Heart left ventricle (tissue), 16 donors: ENCODE results near the gene TRPM3. TPM values are rescaled to one million over a fixed set of nuclear protein-coding genes. Genes with fewer than 3 reads are reported as not detected.

Source experiments
- ATAC-seq, 4 donors: fragments of 200-7000 bp; cut with Tn5 transposase; one replicate each; pipeline ENCODE4 v1.9.1; 2020 to 2022; ENCODE audit warnings: moderate library complexity in 4 of 4, mild to moderate bottlenecking in 3 of 4, moderate number of reproducible peaks in 1 of 4
- DNase-seq, 5 donors: peaks; one replicate each; pipeline ENCODE4 v3.0.0-alpha.2; 2020
- H3K27ac ChIP-seq, 12 donors: fragments of 200-600 bp; sonication (generic) in 4 of 12; one replicate each; pipeline versions ENCODE4 v1.5.0 to v1.8.0; 2016 to 2022; ENCODE audit warnings: mild to moderate bottlenecking in 2 of 12
- H3K27me3 ChIP-seq, 9 donors: fragments of 200-600 bp; sonication (generic) in 2 of 9; one replicate each; pipeline versions ENCODE4 v1.5.1 to v1.8.0; 2016 to 2022; ENCODE audit warnings: mild to moderate bottlenecking in 3 of 9
- H3K36me3 ChIP-seq, 9 donors: fragments of 200-600 bp; sonication (generic) in 2 of 9; one replicate each; pipeline versions ENCODE4 v1.5.0 to v1.8.0; 2018 to 2022; ENCODE audit warnings: mild to moderate bottlenecking in 2 of 9
- H3K4me1 ChIP-seq, 12 donors: fragments of 200-600 bp; sonication (generic) in 4 of 12; one replicate each; pipeline versions ENCODE4 v1.5.0 to v1.8.0; 2016 to 2022; ENCODE audit warnings: mild to moderate bottlenecking in 3 of 12
- H3K4me3 ChIP-seq, 12 donors: fragments of 200-600 bp; sonication (generic) in 4 of 12; one replicate each; pipeline versions ENCODE4 v1.5.0 to v1.8.0; 2017 to 2022; ENCODE audit warnings: mild to moderate bottlenecking in 9 of 12, moderate library complexity in 4 of 12
- H3K9me3 ChIP-seq, 12 donors: fragments of 200-600 bp; sonication (generic) in 4 of 12; one replicate each; pipeline versions ENCODE4 v1.5.0 to v1.8.0; 2016 to 2022; ENCODE audit warnings: mild to moderate bottlenecking in 1 of 12
- POLR2A ChIP-seq, 2 donors: fragments of 450-650 bp; IDR thresholded peaks; one replicate each; pipeline ENCODE4 v1.6.1; 2017; ENCODE audit warnings: antibody characterized with exemption in 2 of 2, mild to moderate bottlenecking in 2 of 2, moderate library complexity in 2 of 2
- WGBS, 4 donors: extraction: QIAGEN DNeasy Blood & Tissue Kit in 2 of 4; methylation state at CpG; one replicate each; pipeline versions ENCODE4 v1.1.5 to v1.1.7; 2013 to 2018; 5-methylcytosine and 5-hydroxymethylcytosine counted together
- intact Hi-C, 10 donors: fragments of 100-400 bp; cut with DNase I; formaldehyde crosslinking; loops; one replicate each; pipeline versions ENCODE4 v1.11.1 to v1.14.2; 2022
- polyA plus RNA-seq, 2 donors: library from polyadenylated mRNA; stranded (reverse); fragments of 200-250 nt; gene quantifications; one replicate each; pipeline ENCODE4 v1.2.3, GENCODE V29; 2013
- total RNA-seq, 9 donors: library from RNA; depleted of rRNA in 2 of 9; stranded (reverse); fragments of >200 nt in 2 of 9; fragmentation: NEBNext Ultra II Directional in 3 of 9; extraction: Animal tissue kit (Norgen Biotek cat#: 25700) in 3 of 9; gene quantifications; one replicate each; pipeline versions ENCODE4 v1.1.0 to v1.2.4, GENCODE V29; 2016 to 2023
- TF ChIP-seq, protein P1 (sequence below), 12 donors: fragments of 200-600 bp; sonication (generic) in 4 of 12; IDR thresholded peaks; one replicate each; pipeline versions ENCODE4 v1.5.0 to v1.8.0; 2018 to 2022; ENCODE audit warnings: antibody characterized with exemption in 12 of 12, mild to moderate bottlenecking in 5 of 12
- donor health status: ischemic (EF 13 %, LVEDD 7.1; RV severe dilation, severe dysfunction).
- donor health status: healthy with polysubstance abuse.
- donor health status: DM: no; HTN: yes; CAD: no.
- donor health status: DM: no; HTN: no; CAD: no.
- donor health status: ischemic (EF 25% LVEDD 6.9; RV normal size, moderate dysfunction).
- donor health status: ischemic (EF 25% LVEDD 5.7; RV mildly dilated, moderate dysfunction).
- donor health status: healthy.
- donor health status: DM: yes; HTN: yes; CAD: no.
- donor health status: ischemic (EF 35%, LVEDD 5.7; RV mildly dilated, moderate dysfunction).
- donor health status: nonischemic (EF 11% LVEDD 7.7; RV severe dilation, severe dysfunction).
- donor health status: DM: yes; HTN: yes; CAD: no.
- donor health status: PGD.
- donor health status: ischemic (EF 29% LVEDD 5.4; RV normal size, mild dysfunction).
- donor health status: nonischemic (EF 23%, LVEDD 6.1; RV moderate dilation, normal function).

TRPM3 gene
- total and polyA plus RNA-seq, 11 donors = 0.02 to 0.91 (median 0.10) TPM; not detected in 1

DNA sequence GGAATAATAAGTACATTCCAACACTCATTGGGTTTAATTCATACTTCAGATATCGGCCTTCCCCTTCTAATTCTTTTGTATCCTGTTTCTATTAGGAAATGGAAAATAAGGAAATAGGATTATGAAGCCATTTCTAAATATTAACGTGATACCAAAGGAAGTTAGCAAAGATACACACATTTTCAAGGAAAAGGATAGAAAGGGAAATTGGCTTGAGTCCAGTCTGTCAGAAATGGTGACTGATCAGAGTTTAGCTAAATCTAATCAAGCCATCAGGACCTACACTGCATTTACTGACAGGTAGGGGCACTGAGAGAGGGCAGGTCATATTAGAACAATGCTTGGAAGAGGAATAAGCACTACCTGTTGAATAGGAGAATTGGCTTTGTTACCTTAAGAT is 3.1 kb downstream of the TRPM3 start:
- no peaks in the 10 kb centered on the region for H3K36me3 ChIP-seq
- peaks cover 0 to 4% (median 0%) of the 10 kb centered on the region in 12 donors for H3K4me1 ChIP-seq
- 48 to 64% (median 51%) methylated on average over 2 of the region's 2 CpGs for WGBS, 4 donors
- ATAC-seq (no peak), DNase-seq (no peak)
- H3K9me3 ChIP-seq = no peaks in the 10 kb centered on the region
- H3K4me3 ChIP-seq = no peak overlapping the region
- H3K27me3 ChIP-seq = peaks cover 0 to 37% (median 3%) of the 10 kb centered on the region in 9 donors
- no peak for TF ChIP-seq POLR2A (IDR thresholded peaks at IDR 0.05)
- TF ChIP-seq, protein P1, sequence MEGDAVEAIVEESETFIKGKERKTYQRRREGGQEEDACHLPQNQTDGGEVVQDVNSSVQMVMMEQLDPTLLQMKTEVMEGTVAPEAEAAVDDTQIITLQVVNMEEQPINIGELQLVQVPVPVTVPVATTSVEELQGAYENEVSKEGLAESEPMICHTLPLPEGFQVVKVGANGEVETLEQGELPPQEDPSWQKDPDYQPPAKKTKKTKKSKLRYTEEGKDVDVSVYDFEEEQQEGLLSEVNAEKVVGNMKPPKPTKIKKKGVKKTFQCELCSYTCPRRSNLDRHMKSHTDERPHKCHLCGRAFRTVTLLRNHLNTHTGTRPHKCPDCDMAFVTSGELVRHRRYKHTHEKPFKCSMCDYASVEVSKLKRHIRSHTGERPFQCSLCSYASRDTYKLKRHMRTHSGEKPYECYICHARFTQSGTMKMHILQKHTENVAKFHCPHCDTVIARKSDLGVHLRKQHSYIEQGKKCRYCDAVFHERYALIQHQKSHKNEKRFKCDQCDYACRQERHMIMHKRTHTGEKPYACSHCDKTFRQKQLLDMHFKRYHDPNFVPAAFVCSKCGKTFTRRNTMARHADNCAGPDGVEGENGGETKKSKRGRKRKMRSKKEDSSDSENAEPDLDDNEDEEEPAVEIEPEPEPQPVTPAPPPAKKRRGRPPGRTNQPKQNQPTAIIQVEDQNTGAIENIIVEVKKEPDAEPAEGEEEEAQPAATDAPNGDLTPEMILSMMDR (IDR thresholded peaks at IDR 0.05) = no peak
- no peak overlapping the region for H3K27ac ChIP-seq
- intact Hi-C loops = no loop called here

DNA sequence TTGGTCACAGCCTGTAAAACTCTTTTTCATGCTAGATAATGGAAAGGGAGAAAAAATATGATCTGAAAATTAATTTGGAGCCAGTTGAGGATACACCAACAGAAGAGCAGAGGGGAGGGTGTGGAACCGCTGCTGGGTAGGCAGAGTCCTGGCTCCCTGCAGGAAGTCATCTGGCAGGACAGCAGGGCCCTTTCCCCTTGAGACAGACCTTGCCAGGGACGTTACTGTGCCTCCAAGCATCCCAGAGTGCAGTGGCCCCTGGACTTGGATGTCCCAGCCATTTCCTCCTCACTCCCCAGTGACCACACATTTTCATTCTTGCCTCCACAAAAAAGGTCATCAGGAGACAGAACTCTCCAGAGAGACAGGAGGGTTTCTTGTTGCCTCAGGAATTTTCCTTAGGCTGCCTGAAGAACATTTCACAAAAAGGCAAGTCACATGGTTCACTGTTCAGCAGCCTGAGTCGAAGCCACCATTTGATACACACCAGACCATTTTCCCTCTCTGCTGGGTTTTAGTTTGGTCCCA is 5.9 kb downstream of the TRPM3 start:
- no peak overlapping the region for H3K4me3 ChIP-seq
- 33 to 55% (median 45%) methylated on average over 3 of the region's 3 CpGs for WGBS, 4 donors
- no peaks in the 10 kb centered on the region for H3K36me3 ChIP-seq
- TF ChIP-seq, protein P1 (IDR thresholded peaks at IDR 0.05) = no peak
- no peak for TF ChIP-seq POLR2A (IDR thresholded peaks at IDR 0.05)
- no peak overlapping the region for H3K27ac ChIP-seq
- intact Hi-C loops = no loop called here
- H3K9me3 ChIP-seq = no peaks in the 10 kb centered on the region
- H3K4me1 ChIP-seq = no peaks in the 10 kb centered on the region
- H3K27me3 ChIP-seq = peaks cover 0 to 11% (median 0%) of the 10 kb centered on the region in 9 donors
- ATAC-seq (no peak), DNase-seq (no peak)

DNA sequence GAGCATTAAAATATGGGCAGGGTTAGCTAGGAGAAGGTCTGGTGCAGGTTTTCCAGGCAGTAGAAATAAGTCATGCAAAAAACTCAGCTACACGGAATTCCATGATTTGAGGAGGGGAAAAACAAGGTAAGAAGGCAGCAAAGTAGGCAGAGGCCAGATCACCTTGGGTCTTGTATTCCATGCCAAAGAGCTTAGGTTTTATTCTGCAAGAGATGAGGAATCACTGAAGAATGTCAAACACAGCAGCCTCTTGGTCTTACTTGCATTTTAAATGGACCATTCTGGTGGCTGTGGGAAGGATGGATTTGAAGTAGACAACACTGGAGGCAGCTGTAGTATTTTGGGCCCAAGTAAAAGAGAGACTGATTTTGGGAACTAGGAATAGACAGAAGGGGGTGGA is 8.6 kb downstream of the TRPM3 start:
- no peaks in the 10 kb centered on the region for H3K36me3 ChIP-seq
- 70 to 90% (median 82%) methylated on average over 1 of the region's 1 CpG for WGBS, 4 donors
- H3K27ac ChIP-seq = no peak overlapping the region
- no peaks in the 10 kb centered on the region for H3K9me3 ChIP-seq
- no peak for ATAC-seq
- no peak for DNase-seq
- intact Hi-C loops = no loop called here
- no peaks in the 10 kb centered on the region for H3K4me1 ChIP-seq
- no peak overlapping the region for H3K4me3 ChIP-seq
- H3K27me3 ChIP-seq = no peaks in the 10 kb centered on the region
- TF ChIP-seq, protein P1 (IDR thresholded peaks at IDR 0.05) = no peak
- no peak for TF ChIP-seq POLR2A (IDR thresholded peaks at IDR 0.05)

DNA sequence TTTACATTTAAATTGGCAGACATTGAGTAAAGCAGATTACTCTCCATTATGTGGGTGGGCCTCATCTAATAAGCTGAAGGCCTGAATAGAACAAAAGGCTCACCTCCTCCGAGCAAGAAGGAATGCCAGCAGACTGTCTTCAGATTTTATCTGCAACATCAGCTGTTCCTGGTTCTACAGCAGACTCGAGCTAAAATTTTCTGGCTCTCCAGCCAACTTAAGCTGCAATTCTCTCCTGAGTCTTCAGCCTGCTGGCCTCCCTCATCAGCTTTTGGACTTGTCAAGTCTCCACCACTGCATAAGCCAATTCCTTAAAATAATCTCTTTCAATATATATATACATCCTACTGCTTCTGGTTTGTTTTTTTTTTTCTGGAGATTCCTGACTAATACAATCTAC is 12.5 kb downstream of the TRPM3 start:
- intact Hi-C loops = loop anchor here in 1 of 10 donors (10.0 kb wide), 1 partner anchor 64 kb away; no protein-coding TSS in a partner anchor

More for the DNA sequence above, 12.5 kb downstream of the TRPM3 start:
- TF ChIP-seq, protein P1 (IDR thresholded peaks at IDR 0.05) = no peak
- TF ChIP-seq POLR2A (IDR thresholded peaks at IDR 0.05) = no peak
- Histone ChIP-seq H3K9me3 (no peaks in the 10 kb centered on the region), H3K4me1 (no peaks in the 10 kb centered on the region), H3K27me3 (no peaks in the 10 kb centered on the region), H3K36me3 (no peaks in the 10 kb centered on the region), H3K4me3 (no peak overlapping the region), H3K27ac (no peak overlapping the region)
- ATAC-seq (no peak), DNase-seq (no peak)
- WGBS, 4 donors = 29 to 44% (median 36%) methylated on average over 2 of the region's 2 CpGs
